BJ (cell line): Measurements from ENCODE around the gene MAP3K6. TPM values are rescaled to one million over a fixed set of nuclear protein-coding genes. Genes with fewer than 3 reads are reported as not detected.

Experiments used
- CTCF ChIA-PET: fragments of 350-600 bp; formaldehyde crosslinking; extraction: SDS; loops from one replicate; lab custom pipeline; 2021; ENCODE audit warnings: antibody characterized with exemption, inconsistent platforms; lab: Yijun Ruan, JAX
- POLR2A ChIA-PET: fragments of 300-600 bp; sonication (Branson Sonifier 250); formaldehyde crosslinking; extraction: SDS; loops from one replicate; lab custom pipeline; 2021; ENCODE audit warnings: antibody characterized with exemption; lab: Charles Lee
- DNase-seq: peaks from one replicate; pipeline ENCODE4 v3.0.0-alpha.2; 2011; ENCODE audit warnings: low read depth
- H3K27me3 ChIP-seq: 2 replicates; pipeline ENCODE4 v1.6.0; 2011; ENCODE audit warnings: low read length; ENCODE audit not compliant: control insufficient read depth, insufficient read depth
- H3K36me3 ChIP-seq: 2 replicates; pipeline ENCODE4 v1.5.1; 2011; ENCODE audit warnings: low read length; ENCODE audit not compliant: control insufficient read depth, insufficient read depth
- H3K4me3 ChIP-seq: 2 replicates; pipeline ENCODE4 v1.5.1; 2011; ENCODE audit warnings: low read depth, mild to moderate bottlenecking, control low read depth, low read length
- polyA plus RNA-seq: library from polyadenylated mRNA; depleted of rRNA; stranded (reverse); fragments of >200 nt; gene quantifications from 2 replicates; pipeline ENCODE4 v1.2.3, GENCODE V29; 2011
- TF ChIP-seq, protein P1 (sequence below): IDR thresholded peaks from 2 replicates; pipeline ENCODE4 v1.5.1; 2011; ENCODE audit warnings: low read depth, mild to moderate bottlenecking, control low read depth, inconsistent platforms, low read length, moderate library complexity; ENCODE audit not compliant: insufficient read depth

Gene MAP3K6
- polyA plus RNA-seq, 1 experiment = 18.0 TPM

DNA sequence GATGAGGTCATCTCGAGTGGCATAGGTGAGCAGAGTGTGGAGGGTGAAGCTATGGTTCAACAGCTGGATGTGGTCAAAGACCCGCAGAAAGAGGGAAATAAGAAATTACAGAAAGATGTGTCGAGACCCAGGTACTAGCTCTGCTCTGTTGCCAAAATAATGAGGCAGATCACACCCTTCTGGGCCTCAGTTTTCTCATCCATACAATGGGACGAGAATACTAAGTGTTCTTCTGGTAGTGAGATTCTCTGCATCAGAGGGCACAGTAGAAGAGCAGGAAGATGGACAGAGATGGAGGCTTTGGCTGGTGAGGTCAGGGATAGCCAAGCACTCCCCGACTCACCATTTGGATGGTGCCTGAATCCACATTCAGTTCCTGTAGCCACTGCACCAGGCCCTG is 11.1 kb downstream of the MAP3K6 start:
- Histone ChIP-seq H3K27me3 (no peaks in the 10 kb centered on the region), H3K4me3 (no peak overlapping the region), H3K36me3 (peaks cover 32% of the 10 kb centered on the region)
- CTCF ChIA-PET = interaction anchor here (0.6 to 6.1 kb wide), 4 partner anchors 10 to 57 kb away, joined by 4 to 60 read pairs (median 23); partner anchors contain the start of gene MAP3K6
- TF ChIP-seq, protein P1, sequence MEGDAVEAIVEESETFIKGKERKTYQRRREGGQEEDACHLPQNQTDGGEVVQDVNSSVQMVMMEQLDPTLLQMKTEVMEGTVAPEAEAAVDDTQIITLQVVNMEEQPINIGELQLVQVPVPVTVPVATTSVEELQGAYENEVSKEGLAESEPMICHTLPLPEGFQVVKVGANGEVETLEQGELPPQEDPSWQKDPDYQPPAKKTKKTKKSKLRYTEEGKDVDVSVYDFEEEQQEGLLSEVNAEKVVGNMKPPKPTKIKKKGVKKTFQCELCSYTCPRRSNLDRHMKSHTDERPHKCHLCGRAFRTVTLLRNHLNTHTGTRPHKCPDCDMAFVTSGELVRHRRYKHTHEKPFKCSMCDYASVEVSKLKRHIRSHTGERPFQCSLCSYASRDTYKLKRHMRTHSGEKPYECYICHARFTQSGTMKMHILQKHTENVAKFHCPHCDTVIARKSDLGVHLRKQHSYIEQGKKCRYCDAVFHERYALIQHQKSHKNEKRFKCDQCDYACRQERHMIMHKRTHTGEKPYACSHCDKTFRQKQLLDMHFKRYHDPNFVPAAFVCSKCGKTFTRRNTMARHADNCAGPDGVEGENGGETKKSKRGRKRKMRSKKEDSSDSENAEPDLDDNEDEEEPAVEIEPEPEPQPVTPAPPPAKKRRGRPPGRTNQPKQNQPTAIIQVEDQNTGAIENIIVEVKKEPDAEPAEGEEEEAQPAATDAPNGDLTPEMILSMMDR = no peak
- POLR2A ChIA-PET = no interaction called here
- DNase-seq = no peak

DNA sequence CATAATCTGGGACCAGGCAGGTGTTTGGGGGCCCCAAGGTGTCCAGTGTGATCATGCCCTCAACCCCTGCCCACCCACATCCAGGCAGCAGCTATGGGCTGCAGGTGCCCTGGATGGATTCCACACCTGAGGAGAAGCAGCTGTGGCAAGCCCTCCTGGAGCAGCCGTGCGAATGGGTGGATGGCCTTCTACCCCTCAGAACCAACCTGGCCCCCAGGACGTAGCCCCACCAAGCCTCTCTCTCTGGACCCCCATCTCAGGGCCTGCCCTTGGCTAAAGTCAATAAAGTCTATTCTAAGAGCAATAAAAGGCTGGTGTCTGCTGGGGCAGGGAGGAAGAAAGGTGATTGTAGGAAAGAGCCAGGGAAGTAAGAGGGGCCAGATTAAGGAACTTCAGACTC is 13.1 kb downstream of the MAP3K6 start:
- TF ChIP-seq, protein P1 = no peak
- ChIA-PET POLR2A (no interaction called here), CTCF (interaction anchor here (0.8 to 2.2 kb wide), 5 partner anchors 8 to 53 kb away, joined by 3 to 7 read pairs (median 4); partner anchors contain the start of gene MAP3K6)
- no peak for DNase-seq
- H3K27me3 ChIP-seq = no peaks in the 10 kb centered on the region
- H3K4me3 ChIP-seq = no peak overlapping the region
- peaks cover 29% of the 10 kb centered on the region for H3K36me3 ChIP-seq

DNA sequence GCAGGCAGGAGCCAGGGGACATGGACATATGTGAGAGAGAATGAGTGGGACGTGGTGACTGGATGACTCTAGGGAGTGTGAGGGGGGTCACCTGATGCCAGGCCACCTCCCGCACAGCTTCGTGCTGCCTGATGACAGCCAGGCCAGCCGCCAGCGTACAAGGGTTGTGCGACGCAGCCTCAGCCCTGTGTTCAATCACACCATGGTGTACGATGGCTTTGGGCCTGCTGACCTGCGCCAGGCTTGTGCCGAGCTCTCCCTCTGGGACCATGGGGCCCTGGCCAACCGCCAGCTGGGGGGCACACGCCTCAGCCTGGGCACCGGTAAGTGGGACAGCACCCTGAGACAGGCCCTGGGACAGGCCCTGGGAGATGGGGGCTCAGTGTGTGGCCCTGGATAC is 13.6 kb downstream of the MAP3K6 start:
- H3K36me3 ChIP-seq = peaks cover 24% of the 10 kb centered on the region
- ChIA-PET POLR2A (no interaction called here), CTCF (interaction anchor here (0.8 to 2.2 kb wide), 5 partner anchors 9 to 53 kb away, joined by 3 to 7 read pairs (median 3); partner anchors contain the start of gene MAP3K6)
- TF ChIP-seq, protein P1 = no peak
- H3K4me3 ChIP-seq = no peak overlapping the region
- DNase-seq = no peak
- no peaks in the 10 kb centered on the region for H3K27me3 ChIP-seq

DNA sequence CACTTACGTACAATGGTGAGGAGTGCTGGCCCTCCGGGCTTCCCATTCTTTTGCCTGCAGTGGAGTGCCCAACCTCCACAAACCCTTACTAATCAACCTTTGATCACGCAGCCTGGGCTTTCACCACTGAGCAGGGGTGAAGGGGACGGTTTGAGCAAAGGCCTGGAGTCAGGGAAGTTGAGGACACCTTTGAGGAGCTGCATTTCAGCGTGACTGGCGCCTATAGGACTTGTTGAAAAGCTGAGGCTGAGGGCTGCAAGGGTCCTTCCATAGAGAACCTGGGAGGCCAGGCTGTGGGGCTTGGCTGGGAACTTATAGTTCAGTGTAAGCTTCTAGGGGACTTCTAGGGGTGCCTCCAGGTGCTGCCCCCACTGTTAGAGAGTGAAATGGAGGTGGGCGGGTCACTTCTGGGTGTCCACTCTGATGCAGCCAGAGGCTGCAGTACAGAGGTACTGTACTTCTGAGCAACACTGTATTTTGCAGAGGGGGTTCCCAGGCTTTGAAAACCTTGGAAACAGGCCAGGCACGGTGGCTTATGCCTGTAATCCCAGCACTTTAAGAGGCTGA is 15.1 kb downstream of the MAP3K6 start:
- CTCF ChIA-PET = interaction anchor here (0.7 to 4.1 kb wide), 4 partner anchors 18 to 54 kb away, joined by 3 to 37 read pairs (median 4); no protein-coding TSS in a partner anchor
- H3K36me3 ChIP-seq = peaks cover 14% of the 10 kb centered on the region
- POLR2A ChIA-PET = no interaction called here
- TF ChIP-seq, protein P1 = no peak
- H3K4me3 ChIP-seq = no peak overlapping the region
- H3K27me3 ChIP-seq = no peaks in the 10 kb centered on the region
- no peak for DNase-seq

DNA sequence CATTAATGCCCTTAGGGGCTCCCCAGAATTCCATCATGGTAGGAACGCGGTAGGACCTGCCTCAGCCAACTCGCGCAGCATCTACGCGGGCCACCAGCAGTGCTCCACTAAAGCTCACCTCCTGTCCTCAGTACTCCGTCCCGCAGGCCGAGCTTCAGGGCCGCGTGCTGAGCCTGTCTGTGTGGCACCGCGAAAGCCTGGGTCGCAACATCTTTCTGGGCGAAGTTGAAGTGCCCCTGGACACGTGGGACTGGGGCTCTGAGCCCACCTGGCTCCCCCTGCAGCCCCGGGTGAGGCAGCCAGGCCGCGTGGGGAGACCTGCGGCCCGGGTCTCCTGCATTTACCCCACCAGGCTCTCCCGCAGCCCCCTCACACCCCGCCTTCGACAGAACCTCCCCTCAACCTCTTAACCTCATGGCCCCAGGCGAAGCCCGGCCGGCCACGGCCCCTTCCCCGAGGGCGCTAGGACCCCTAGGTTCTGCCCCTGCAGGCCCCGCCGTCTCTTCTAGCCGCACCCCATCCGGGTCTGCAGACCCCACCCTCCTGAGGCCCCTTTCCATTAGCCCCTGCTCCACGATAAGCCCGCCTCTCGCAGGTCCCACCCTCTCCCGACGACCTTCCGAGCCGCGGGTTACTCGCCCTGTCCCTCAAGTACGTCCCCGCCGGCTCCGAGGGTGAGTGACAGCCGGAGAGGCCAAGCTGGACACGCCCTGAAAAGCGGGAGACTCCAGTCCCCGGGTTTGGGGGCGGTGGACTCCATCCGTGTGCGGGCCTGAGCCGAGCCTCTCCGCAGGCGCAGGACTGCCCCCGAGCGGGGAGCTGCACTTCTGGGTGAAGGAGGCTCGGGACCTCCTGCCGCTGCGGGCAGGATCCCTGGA is 15.9 kb downstream of the MAP3K6 start:
- Histone ChIP-seq H3K4me3 (no peak overlapping the region), H3K27me3 (no peaks in the 10 kb centered on the region), H3K36me3 (peaks cover 11% of the 10 kb centered on the region)
- ChIA-PET CTCF (interaction anchor here (0.7 to 4.1 kb wide), 5 partner anchors 17 to 53 kb away, joined by 3 to 37 read pairs (median 4); no protein-coding TSS in a partner anchor), POLR2A (no interaction called here)
- no peak for DNase-seq
- TF ChIP-seq, protein P1 = 0 out of 2 replicates have a peak, but pooled peaks have one; percentile 4
